Activated CD8-positive, alpha-beta memory T cell treated with anti-CD3 and anti-CD28 coated beads, Interleukin-2, amount 50 U/mL, for 1 hour (primary cell): ENCODE data around the gene C4orf54.

Experiments
- DNase-seq: peaks from one replicate; pipeline ENCODE4 v3.0.0-alpha.2; 2020; ENCODE audit errors: extremely low read depth

Gene C4orf54

DNA sequence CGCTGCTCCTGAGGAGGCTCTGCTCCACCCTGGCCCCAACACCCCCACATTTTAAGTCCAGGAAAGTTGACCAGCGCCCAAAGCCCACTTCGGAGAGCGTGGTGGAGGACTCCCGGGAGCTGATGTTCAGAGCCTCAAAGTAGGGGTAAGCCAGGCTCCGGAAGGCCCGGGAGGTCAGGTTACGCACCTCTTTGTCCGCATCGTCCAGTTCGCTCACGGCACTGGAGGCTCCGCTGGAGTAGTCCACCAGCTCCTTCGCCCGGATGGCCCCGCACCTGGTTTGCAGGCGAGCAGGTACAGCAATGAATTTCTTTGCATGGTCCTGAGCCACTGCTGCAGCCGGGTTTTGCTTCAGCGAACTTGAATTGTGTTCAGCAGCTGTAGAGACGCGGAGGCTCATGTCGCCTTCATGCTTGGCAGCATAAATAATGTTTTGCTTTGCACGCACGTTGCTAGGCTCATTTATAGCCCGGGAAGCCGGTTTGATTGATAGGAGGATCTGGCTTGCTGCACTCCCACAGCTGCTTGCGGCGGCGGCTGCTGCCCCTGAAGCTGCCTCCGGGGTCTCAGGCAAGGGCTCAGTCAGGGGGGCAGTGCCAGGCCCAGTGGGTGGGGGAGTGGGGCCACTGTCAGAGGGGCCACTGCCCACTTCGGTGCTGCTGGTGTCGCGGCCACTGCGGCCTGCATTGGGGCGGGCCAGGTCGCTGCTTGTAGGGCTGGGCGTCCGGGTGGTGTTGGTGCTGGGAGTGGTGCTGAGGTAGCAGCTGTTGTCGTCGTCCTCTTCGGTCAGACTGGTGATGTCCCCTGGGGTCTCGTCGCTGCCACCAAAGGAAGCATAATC, 4.8 kb downstream of the C4orf54 start:
- DNase-seq = no peak

DNA sequence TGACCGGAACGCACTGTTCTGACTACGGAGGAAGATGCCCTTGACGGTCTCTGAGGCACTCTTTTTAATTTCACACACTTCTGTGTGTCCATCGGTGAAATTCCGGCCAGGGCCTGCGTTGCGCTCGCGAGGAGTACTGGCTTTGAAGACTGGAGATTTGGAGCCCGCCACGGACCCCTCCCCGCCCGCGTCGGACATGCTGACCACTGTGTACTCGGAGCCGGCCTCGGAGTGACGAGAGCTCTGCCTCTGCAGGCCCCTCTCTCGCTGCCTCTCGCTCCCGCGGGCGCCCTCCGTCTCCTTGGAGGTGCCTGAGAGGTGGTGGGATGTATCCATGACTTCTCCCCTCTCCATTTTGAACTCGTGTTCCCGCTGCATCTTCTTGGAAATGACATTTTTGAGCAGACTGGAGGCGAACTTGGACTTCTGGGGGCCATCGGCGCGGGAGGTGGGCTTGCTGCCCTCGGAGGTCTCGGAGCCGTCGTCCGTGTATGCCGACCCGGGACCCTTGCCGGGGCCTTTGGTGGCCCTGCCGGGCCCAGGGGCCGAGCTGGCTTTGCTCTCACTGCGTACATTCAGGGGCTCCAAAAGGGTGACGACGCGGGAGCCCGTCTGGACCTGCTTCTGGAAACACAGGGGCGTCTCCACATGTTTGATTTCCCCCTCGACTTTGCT, 5.7 kb downstream of the C4orf54 start:
- no peak for DNase-seq

DNA sequence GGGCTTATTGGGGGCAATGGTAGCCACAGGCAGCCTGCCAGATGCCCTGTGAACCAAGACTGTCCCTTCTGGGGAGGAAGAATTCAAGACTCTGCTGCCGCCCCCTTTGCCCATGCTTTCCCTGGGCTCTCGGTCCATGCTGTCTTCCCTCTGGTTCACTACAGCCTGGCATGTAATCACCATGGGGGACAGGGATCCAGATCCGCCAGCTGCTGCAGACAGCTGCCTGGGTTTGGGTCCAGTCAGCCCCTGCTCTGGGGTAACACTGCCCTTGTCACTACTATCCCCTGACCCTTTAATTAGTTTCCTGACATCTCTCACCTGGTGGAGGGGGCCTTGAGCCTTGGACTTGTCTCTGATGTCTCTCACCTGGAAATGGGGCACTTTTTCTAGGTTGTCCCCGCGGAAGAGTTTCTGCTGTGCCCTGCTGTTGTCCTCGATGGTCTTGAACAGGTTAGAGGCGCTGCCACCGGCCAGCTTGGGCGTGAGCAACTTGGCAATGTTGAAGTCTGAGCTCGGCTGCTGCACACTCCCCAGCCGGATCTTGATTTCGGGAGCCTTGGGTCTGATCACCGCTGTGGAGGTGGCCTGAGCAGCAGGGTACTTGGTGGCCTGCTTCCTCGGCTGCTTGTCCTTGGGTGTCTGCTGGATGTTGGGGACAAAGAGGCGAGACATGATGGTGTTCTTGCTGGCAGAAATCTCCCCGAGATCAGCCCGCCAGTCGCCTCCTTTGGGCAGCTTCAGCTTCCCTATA, 6.4 kb downstream of the C4orf54 start:
- DNase-seq = no peak

DNA sequence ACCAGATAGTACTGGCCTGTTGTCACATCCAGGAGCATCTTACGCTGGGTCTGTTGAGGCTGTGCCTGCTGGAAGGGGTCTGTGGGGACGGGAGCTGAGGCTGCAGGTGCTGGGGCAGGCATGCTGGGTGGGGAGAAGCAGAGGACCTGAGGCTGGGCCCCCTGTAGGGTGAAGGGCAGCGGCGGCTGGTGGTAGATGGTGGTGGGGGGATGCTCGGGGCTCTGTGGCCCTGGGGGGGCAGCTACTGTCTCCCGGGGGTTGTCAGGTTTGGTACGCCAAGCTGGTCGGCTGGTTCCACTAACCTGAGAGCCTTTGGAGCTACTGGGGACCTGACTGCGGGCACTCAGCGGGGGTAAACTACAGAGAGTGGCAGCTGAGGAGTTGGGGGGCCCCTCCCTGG, 7.8 kb downstream of the C4orf54 start:
- no peak for DNase-seq

DNA sequence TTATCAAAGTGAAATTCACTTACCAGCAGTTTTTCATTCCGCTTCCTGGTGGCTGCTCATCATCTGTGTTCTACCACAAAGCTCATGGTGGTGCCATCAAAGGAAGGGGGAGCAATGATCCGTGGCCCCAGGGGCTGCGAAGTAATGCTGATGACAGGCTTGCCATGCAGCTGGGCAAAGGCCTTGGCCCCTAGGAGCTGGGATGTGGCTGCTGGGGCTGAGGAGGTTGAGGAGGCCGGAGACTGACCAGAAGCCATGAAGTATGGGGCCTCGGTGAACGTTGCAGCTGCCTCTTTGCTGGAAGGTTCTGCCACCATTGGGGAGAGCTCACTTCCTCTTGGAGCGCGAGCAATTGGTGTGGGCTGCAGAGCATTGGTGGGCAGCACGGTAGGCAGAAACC, 8.4 kb downstream of the C4orf54 start:
- no peak for DNase-seq

DNA sequence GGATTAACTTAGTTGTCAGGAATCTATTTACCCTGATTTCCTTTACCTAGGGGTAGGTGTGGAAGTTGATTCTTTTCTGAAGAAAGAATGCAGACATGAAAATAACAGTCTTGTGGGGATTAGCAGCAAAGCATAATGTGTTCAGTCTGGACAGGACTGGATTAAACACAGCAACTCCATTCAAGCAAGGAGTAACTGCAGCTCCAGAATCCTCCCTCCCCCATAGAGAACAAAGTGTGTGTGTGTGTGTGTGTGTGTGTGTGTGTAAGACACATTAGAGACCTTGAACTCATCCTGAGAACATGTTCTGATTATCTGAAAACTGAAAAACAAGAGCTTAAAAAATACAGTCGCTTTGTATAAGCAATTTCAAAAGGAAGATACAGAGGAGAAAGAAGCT, 9.3 kb downstream of the C4orf54 start:
- no peak for DNase-seq

DNA sequence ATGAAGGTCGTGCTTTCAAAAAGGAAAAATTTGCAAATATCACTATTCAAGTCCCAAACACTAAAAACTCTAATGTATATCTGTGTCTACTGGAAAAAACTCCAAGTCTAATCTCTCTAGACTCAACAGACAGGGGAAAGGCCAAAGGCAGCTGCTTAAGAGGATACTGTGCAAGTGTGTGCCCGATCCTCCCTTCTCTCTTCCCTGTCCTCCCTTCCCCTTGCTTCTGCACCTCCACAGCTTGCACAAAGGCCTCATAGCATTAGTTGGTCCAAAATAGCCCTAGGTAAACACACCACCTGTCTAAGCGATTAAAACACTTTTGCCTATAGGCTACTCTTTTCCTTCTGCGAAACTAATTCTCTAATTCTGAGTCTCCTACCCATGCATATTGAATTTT, 10.6 kb downstream of the C4orf54 start:
- no peak for DNase-seq

DNA sequence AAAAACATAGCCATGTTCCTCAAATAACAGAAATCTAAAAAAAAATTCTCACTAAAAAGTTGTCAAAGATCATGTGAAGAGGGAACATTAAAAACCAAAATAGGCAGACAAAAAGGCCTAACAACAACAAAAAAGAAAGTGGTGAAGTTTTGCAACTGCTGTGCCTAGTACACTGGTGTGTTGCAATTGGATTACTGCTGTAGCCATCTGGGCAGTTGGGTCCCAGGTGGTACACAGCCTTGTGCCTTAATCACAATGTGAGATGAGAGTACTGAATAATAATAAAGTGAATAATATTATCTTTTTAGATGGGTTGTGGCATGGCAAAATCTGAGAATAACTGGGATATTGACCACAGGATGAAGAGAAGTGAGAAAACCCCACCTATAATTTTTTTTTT, 12.0 kb downstream of the C4orf54 start:
- no peak for DNase-seq

DNA sequence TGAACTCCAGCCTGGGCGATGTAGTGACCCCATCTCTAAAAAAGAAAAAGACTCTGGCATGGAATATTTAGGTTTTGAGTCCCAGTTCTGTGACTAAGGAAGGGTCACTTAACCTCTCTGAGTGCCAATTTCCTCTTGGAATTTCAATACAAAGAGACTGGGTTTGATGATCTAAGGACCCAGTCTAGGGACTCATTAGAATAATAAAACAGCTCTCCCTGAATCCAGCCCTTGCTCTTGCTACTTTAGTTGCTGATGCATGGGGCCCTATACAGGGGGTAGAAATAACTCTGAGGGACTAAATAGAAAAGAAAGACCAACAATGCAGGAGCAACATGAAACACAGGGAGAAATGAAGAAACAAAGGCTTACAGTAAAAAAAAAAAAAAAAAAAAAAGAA, 12.6 kb downstream of the C4orf54 start:
- no peak for DNase-seq

DNA sequence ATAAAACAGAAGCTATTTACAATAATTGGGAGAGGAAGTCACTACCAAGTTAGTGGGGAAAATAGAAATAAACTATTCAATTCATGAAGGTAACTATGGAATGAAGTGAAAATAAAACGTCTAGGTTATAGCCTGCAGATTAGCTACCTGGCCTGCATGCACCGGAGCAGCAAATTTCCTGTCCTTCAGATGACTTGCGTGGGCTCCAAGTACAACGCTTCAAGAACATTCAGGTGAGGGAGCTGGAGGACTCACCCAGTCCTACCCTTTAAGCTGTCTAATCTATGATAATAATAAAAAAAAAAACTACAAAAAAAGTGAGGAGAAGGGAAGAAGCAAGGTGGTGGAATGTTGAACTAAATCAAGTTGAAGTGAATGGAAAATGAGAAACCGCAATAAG, 13.2 kb downstream of the C4orf54 start:
- no peak for DNase-seq

DNA sequence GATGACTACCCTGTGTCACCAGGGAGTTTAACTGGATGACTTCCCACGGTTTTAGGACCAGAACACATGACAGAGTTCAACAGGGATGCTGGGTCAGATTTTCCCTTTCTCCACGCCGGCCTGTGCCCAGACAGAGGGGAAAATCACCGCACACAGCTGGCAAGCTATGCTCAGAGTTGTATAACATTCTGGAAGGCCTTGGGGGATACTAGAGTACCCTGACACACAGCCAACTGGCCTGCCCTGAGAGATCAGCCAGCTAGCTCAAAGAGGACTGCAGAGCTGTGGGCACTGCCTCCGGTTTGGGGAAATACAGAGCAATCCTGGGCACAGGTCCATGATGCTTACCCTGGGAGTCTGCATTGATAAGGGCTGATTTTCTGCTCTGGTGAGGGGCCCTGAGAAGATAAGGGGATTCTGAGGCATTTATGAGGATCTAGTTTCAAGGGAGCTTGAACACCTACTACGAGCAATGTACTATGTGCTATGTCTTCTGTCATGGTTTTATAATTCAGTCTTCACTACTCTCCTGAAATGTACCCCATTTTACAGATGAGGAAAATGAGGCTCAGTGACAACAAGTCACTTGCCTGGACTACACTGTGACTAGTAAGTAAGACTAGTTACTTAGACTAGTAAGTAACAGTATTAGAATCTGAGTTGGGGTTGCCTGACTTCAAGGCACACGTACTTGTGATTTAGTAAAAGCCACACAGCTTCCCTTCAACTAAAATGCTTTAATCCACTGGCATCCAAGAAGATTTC, 14.7 kb downstream of the C4orf54 start:
- DNase-seq = no peak

DNA sequence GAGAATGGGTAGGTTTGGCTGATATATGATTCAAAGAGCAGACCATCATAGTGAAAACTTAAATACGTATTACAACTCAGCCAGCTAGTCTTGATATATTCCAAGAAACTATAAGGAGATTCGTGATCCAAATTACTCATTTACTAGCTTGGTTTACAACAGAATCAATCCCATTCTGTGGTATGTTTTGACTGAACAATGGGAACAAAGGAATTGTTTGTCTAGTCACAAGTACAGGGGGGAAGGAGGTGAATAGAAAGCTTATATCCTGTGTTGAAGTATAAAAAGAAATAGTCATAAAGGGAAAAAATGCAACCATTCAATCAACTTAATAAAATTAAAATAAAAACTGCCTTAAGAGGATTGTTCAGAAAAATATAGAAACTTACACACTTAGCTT, 17.0 kb downstream of the C4orf54 start:
- DNase-seq = no peak

DNA sequence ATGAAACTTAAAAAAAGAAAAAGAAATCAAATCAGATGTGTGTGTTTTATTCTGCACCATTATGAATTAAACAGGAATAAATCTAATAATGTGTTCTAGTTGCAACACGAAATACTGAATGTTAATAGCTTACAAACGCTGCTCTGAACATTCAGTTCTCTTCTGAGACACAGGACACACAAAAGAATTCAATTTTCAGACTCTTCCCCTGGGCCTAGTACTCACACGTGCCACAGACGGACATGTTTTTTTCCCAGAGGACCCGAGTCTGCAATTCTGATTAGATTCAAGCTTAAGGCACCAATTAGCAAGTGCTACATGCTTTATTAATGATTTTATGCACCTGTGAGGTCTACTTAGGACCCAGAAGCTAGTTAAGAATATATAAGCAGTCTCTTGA, 20.5 kb downstream of the C4orf54 start:
- no peak for DNase-seq

DNA sequence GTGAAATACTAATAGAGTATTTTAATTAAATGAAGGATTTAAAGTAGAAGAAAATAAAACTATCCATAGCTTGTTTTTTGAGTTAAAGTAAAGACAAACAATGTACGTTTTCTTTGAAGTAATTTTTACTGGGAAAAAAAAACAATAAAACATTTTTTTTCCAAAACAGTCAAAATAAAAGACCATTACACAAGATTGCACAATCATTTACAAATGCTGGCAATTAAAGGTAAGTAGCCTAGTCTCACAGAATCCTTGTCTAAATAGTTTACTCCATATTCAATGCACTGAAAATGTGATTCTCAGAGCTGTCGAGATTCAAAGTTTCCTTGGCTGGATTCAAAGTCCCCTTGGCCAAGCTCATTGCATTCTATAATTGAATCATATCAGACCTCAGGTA, 21.2 kb downstream of the C4orf54 start:
- no peak for DNase-seq

DNA sequence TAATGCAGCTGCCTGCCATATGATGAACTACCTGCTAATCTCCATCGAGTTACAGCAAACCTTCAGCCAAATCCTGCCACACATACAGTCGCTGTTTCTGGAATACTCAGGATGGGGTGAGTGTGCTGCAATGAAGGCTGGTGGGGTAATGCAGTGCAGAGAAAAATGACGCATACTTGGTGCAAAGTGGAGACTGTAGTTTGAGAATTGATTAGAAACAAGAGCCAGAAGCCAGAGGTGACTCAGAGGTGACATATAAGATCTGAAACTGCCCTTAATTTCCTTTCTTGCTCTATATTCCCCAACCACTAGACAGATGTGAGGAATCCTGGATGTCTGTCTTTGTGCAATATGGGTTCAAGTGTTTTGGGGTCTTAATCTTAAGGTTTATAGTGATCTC, 22.0 kb downstream of the C4orf54 start:
- DNase-seq = no peak

DNA sequence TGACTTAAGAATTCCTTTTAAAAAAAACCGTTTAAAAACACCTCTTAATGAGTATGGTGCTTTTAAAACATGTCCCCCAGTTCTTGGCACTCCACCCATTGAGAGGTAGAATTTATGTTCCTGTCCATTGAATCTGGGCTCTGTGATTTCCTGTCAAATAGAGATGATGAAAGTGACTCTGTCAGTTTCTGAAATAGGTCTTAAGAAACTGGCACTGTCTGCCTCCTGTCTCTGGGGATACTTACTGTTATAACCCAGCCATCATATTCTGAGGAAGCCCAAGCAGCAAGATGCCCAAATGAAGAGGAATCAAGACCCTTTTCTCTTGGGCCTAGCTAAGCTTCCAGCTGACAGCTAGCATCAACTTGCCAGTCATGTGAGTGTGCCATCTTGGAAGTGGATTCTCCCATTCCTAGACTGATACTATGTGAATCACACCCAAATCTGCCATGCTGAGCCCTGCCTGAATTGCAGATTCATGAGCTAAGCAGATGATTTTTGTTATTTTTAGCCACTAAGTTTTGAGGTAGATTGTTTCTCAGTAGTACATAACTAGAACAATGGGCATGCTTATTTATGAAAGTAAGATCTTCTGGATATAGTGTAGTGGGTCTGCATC, 22.8 kb downstream of the C4orf54 start:
- no peak for DNase-seq

DNA sequence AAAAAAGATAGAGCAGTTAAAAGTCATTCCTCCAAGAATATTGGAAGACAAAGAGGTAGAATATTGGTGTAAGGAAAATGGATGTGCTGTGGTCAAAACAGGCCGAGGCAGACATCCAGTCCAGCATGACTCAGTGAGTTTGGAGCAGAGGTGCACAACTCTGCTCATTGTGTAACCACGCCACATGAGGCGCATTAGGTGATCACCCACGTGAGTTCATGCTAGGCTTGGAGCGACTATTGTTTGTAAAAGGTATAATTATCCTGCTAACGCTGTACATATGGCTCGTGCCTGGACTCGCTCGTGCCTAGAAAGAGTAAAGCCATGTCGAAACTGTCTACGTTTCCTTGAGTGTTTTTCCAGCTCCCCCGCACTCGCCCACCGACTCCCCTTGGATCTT, 23.9 kb downstream of the C4orf54 start:
- DNase-seq = no peak

DNA sequence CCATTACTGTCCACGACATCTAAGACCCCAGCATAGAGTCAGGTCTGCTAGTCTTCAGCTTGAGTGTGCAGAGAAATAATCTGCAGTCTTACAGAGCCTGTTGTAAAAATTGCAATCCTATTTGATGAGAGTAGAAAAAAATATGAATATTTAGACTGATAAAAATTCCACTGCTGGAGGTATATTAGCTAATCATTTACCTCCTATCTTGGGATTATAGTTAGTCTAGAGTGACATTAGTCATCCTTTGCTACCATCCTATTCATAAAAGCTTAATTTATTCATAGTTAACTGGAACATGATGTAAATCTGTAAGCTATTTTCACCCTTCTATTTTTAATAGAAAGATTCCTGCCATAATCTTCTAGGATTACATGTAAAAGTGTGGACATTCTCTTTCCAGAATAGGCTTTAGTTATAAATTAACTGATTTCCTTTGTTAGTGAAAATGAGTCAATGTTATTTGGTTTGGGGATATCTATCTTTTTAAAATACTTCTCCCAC, 26.7 kb downstream of the C4orf54 start:
- no peak for DNase-seq

DNA sequence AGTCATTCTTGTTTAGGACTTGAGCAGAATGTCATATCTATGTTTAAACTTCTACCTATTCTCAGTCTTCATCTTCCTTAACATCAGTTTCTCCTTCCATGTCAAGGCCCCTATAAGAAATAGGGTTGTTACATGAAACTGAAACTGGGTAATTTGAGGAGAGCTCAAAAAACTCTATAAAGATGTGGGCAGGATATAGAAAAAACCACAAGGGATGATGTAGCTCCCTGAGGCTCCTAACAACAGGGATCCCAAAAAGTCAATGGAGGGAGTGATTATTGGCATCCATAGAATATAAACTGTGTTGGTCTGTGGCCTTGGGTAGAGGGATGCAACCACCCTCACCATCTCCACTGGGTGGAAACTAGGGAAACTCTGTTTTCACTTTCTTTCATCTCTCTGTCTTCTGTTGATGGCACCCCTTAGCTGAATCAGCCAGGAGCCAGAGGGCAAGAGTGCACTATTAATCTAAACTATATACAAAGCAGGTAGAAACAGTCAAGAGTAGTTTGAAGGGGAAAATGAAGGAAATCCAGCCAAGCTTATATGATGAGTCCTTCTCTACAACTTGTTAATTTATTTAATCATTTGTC, 27.6 kb downstream of the C4orf54 start:
- DNase-seq = no peak

DNA sequence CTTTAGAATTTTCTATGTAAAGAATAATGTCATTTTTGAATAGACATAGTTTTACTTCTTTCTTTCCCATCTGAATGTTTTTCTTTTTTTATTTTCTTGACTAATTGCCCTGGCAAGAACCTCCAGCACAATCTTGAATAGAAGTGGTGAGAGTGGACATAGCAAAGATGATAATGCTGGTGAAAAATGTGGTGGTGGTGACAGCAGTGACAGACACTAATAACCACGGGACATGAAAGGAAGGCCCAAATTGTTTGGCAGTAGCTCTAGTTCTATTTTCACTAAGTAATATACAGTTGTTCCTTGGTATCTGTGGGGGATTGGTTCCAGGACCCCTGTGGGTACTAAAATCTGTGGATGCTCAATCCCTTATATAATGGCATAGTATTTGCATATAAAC, 29.6 kb downstream of the C4orf54 start:
- no peak for DNase-seq

DNA sequence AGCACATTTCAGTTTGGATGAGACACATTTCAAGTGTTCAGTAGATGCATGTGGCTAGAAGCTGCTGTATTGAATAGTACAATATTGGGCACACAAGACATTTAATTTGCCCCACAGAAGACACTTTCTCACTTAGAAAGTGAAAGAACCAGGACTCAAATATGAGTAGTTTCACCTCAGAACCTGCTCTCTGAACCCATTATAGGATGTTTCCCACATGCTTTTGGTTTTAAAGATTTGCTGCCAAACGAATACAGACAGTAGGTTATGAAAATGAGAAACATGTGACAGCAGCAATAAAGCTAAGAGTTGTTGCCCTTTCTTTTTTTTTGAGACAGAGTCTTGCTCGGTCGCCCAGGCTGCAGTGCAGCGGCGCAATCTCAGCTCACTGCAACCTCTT, 32.3 kb downstream of the C4orf54 start:
- DNase-seq = no peak
